AG08396 (cell line): ENCODE data around the gene APOO.

ENCODE experiments used
- DNase-seq: peaks from one replicate; pipeline ENCODE4 v3.0.0; 2012; ENCODE audit warnings: low spot score, mixed read lengths

APOO gene

GRCh38 chrX:23907498-23908218 is at the start of gene APOO, which contains the start of gene CXorf58:
Gene APOO (minus strand): TSS chrX:23907938. CDS start chrX:23907702, 236 bp downstream.
Gene CXorf58 (plus strand): TSS chrX:23908006. CDS start chrX:23910303, 2,297 bp downstream.
- DNase-seq: peak; percentile 91

- DNase-seq: no peak
Observed at GRCh38 chrX:23954396-23954795, 46.7 kb upstream of the APOO start.

- DNase-seq: no peak
Observed at GRCh38 chrX:23953908-23954269, 46.2 kb upstream of the APOO start.

GRCh38 chrX:23952984-23953907 is 45.5 kb upstream of the APOO start:
- DNase-seq: no peak

- no peak for DNase-seq
Observed at GRCh38 chrX:23952391-23952790, 44.7 kb upstream of the APOO start.

DNA sequence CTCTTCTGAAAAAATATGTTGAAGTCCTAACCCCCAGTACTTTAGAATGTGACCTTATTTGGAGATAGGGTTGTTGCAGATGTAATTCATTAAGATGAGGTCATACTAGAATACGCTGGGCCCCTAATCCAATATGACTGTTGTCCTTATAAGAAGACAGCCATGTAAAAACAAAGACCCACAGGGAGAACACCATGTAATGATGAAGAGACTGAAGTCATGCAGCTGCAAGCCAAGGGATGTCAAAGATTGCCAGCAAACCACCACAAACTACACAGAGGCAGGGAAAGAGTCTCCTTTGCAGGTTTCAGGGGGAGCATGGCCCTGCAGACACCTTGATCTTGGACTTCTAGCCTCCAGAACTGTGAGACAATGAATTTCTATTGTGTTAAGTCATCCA is 37.5 kb upstream of the APOO start:
- DNase-seq: no peak

DNA sequence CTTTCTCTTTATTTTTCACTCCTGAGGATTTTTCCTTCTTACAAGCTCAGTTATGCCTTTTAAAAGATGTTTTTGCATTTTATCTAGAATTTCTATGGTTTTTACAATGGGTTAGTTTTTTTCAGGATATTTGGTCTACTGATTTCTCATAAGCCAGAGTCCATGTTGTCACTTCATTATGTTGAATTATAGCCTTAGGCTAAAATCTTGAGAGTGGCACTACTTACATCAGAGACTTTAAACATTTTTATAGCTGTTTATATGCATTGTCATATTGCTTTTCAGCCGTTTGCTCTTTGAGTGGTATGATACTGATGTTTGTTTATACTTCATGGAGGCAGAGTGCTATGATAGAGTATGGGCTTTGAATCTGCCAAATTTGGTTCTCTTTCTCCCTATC is 36.5 kb upstream of the APOO start:
- no peak for DNase-seq

GRCh38 chrX:23939203-23939602 is 31.5 kb upstream of the APOO start:
- DNase-seq: no peak

GRCh38 chrX:23938690-23939089 is 31.0 kb upstream of the APOO start:
- DNase-seq: no peak

GRCh38 chrX:23937100-23937499 is 29.4 kb upstream of the APOO start:
- no peak for DNase-seq

DNA sequence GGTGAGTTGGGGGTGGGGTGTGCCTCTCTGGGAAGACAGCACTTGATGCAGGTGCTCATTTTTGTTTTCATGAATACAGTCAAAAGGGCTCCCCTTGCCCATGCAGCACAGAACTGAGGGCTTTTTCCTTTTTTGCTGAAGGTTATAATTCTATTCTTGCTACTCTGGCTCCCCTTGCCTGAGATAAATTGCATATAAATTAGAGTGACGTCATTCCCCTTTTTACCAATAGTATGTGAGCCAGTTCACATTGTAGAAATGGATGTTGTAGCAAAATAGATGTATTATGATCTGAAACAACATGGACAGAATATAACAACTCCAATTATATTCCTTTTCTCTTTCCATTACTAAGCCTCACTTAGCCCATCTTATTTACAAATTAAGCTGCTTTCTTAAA is 28.4 kb upstream of the APOO start:
- DNase-seq: no peak

DNA sequence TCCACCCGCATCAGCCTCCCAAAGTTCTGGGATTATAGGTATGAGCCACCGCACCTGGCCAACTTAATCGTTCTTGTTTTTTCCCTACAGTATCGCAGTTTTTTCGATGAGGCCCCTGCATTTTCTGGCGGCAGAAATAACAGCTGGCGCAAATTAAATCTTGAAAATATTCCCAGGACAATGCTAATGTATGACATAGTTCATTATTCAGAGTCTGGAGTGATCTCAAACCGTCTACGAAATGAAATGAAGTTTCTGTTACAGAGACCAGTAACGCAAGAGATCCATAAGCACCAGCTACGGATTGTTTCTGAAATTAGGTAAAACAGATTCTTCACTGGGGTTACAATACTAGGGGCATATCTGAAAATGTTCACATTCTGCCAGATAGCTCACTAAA is 27.4 kb upstream of the APOO start:
- DNase-seq: no peak

DNA sequence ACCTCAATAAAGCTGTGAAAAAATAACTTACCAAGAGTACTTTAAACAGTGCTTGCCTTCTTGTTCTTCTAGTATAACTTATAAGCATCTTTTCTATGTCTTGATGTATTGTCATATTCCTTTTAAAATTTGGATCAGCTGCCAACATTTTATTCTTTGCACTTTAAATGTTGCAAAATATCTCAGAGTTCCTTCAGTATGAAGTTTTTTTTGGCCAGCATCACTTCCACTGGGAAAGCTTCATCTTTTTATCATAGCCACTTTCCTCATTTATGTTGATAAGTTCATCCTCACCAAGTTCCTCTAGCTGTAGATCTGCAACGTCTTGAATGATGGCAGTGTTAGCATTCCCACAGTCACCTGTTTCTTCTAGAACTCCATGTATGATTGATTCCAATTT is 24.3 kb upstream of the APOO start:
- DNase-seq: no peak

DNA sequence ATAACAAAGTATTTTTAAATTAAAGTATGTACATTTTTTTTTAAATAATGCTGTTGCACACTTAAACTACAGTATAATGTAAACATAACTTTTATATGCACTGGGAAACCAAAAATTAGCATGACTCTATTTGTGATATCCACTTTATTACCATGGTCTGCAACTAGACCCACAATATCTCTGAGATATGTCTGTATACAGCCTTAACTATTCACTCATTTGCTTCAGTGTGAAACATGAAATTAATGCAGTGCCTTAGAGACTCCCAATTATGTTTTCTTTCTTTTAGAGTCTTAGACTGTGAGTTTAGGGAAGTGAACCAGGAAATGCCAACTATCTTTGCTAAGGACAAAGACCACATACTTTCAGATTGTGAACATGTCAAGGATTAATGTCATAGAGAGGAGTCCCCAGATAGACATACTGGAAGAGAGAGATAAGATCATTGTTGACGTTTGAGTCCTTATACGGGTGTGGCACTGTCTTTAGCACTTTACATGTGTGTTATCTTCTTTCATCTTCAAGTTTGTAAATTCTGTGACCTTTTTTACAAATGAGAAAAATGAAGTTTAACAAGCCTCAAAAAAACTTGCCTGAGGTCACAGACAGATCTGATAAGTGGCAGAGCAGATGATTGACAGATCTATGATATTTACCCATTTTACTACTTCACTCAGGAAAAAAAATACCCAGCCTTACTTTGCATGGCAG is 23.3 kb upstream of the APOO start:
- DNase-seq: no peak

DNA sequence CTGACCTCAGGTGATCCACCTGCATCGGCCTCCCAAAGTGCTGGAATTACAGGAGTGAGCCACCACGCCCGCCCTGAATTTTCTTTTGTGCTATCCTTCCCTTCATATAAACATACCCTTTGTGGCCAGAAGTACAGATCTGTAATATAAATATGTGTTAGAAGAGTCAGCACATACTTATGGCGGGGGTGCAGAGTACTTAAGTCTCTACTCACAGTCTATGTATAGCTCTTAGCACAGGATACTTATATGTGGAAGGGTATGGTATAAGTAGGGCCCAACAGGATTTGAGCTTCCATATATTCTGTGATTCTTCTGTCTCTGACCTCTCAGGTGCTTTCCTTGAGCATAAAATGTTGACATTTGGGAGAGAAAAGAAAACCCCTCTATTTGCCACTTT is 18.3 kb upstream of the APOO start:
- no peak for DNase-seq

- no peak for DNase-seq
Observed at GRCh38 chrX:23919706-23920320, 12.1 kb upstream of the APOO start.

DNA sequence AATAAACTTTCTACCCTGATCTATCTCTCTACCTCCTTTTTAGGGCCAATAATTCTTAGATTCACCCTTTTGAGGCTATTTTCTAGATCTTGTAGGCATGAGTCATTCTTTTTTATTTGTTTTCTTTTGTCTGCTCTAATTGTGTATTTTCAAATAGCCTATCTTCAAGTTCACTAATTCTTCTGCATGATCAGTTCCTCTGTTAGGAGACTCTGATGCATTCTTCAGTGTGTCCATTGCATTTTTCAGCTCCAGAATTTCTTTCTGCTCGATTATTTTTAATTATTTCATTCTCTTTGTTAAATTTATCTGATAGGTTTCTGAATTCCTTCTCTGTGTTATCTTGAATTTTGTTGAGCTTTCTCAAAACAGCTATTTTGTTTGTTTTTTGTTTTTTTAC is 11.4 kb upstream of the APOO start:
- no peak for DNase-seq

DNA sequence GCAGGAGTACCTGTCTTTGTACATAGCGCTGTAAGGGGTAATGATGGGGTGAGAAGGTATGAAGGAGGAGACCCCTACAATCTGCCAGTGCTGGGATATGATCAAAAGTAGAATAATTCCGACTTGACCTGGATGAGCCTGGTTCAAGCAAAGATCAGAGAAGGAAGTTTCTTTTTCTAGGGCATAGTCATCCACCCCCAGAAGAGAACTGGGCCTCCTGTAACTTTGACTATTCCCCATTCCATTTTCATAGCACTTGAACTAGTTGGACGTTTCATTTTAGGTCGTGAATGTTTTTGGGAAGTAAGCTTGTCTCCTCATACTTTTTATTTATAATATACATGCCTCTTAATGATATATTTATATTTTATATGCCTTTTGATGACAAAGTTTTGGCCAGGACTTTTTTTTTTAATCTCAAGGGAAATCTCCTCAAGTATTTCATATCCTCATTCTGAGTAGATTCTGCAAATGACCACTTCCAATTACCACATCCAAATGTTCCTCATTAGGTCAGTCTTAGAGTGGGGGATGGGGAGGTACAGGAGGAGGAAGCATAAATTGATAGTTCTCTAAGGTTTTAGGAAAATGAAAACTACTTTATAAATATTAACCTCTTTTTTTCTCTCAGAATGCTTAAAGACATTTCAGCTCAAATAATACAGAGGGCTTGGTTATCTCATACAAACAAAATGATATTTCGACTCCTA is 3.5 kb upstream of the APOO start:
- no peak for DNase-seq

DNA sequence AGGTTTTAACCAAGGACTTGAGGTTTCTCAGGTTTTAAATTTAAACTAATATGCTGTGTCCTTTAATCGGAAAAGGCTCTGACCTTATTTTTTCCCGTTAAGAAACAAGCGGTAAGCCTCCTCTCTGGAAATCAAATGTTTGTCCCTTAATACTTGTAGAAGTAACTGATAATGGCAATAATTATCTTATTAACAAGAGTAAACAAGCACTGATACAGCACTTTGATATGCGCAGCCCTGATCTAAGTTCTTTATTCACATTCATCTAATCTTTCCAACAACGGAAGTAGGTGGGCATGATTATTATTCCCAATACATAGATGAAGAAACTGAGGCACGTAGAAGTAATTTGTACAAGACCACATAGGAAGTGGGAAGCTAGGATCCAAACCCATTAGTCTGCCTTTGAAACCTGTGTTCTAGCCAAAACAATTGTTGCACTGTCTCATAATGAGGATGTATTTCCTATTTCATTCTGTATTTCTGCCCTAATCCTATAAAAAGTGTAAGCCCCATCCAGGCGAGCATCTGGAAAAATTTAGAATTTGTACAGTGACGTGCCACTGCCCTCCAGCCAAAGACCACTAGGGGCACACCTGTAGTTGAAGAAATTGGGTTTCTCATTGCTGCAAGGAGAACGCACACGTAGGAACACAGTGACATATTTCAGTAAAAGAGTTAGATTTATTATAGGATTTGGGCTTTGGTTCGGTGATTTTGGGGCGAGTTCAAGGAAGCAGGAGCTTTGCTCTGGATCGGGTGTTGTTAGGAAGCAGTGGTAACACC is 674 bp upstream of the APOO start:
- no peak for DNase-seq

DNA sequence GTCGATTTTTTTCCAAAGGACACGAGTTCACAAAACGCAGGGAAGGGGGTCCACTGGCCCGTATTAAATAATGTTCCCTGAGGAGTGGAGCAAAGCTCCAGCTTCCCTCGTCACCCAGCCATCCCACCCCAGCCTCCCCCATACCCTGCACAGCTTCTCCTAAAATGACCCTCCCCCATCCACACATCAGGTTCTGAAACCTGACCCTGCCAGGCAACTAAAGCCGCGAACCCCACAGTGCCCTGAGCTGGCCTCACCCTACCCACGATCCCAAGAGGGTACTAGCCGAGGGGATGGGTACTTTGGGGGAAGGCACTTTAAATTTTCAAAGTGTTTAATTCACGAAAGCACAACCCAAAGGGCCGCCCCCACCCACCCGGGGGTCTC is 634 bp downstream of the APOO start:
- no peak for DNase-seq

- DNase-seq: peak; percentile 58
Observed at GRCh38 chrX:23904096-23904495, 3.6 kb downstream of the APOO start.
